Neural progenitor cell (in vitro differentiated cells): Measurements from ENCODE around the gene HOXA11.

Experiments
- CTCF ChIP-seq: fragments of 200-600 bp; sonication (generic); IDR thresholded peaks from 2 replicates; pipeline ENCODE4 v1.5.1; 2017; ENCODE audit warnings: antibody characterized with exemption, mild to moderate bottlenecking
- EZH2 ChIP-seq: fragments of 200-600 bp; sonication (generic); IDR thresholded peaks from 2 replicates; pipeline ENCODE4 v1.6.1; 2017; ENCODE audit warnings: antibody characterized with exemption, mild to moderate bottlenecking, moderate library complexity
- EZH2phosphoT487 ChIP-seq: fragments of 200-600 bp; sonication (generic); IDR thresholded peaks from 2 replicates; pipeline ENCODE4 v1.6.1; 2017; ENCODE audit warnings: antibody characterized with exemption

DNA sequence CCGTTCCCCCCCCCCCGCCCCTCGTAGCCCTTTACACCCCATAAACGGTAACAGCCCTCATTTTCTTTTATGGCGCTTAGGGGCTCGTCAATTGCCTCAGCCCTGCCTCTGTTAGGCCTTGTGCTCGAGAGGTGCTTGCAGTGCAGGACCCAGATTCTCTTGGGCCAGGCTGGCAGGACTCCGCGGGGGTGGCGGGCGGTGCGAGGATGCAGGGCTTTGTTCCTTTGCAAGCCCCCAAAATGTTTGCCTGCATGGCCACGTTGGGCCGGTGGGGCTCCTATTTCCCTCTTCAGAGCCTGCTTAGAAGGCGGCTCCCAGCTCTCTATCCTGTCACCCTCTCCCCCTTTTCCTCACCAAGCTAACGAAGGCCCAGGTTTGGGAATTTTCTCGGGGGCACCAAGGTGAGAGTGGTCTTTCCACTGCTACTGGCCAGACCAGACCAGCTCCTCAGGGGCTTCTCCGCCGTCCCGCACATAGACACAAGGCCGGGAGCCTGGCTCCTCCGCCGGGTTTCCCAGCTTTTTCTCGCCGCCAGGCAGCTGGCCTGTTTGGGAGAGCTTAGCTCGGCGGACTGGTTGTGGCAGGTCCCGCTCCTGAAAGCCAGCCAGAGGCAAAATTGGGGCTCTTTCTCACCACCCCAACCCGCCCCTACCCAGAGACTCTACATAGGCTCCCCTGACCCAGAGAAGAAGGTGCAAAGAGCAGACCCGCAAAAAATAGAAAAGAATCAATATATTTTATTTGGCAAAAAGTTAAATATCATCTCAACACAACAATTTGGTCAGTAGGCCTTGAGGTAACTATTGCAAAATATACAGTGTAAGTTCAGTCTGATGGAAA, 23.1 kb downstream of the HOXA11 start:
- TF ChIP-seq CTCF = no peak
- no peak for TF ChIP-seq EZH2
- TF ChIP-seq EZH2phosphoT487 = no peak
